ENCODE measurements around the gene C19orf25. TPM values are rescaled to one million over a fixed set of nuclear protein-coding genes. Genes with fewer than 3 reads are reported as not detected.

Gene C19orf25
- total RNA-seq, 1 donor from 2014 or later: 29.7 TPM

- H3K4me3 Mint-ChIP-seq (ENCODE audit: unreplicated experiment): no peak overlapping the region
- no peaks in the 10 kb centered on the region for H3K9me3 Mint-ChIP-seq (ENCODE audit: unreplicated experiment)
- peaks cover 3% of the 10 kb centered on the region for H3K27me3 Mint-ChIP-seq (ENCODE audit: unreplicated experiment)
- TF ChIP-seq CTCF (IDR thresholded peaks at IDR 0.05; ENCODE audit: unreplicated experiment): no peak
- no peaks in the 10 kb centered on the region for H3K4me1 Mint-ChIP-seq (ENCODE audit: unreplicated experiment)
- DNase-seq (ENCODE audit: low spot score): no peak
- H3K27ac Mint-ChIP-seq (ENCODE audit: unreplicated experiment): no peak overlapping the region
- no peaks in the 10 kb centered on the region for H3K36me3 Mint-ChIP-seq (ENCODE audit: low read depth, unreplicated experiment)
Measured at GRCh38 chr19:1516395-1516753, 37.4 kb upstream of the C19orf25 start.

- H3K36me3 Mint-ChIP-seq (ENCODE audit: low read depth, unreplicated experiment): no peaks in the 10 kb centered on the region
- no peak for TF ChIP-seq CTCF (IDR thresholded peaks at IDR 0.05; ENCODE audit: unreplicated experiment)
- no peak overlapping the region for H3K27ac Mint-ChIP-seq (ENCODE audit: unreplicated experiment)
- no peaks in the 10 kb centered on the region for H3K9me3 Mint-ChIP-seq (ENCODE audit: unreplicated experiment)
- no peaks in the 10 kb centered on the region for H3K4me1 Mint-ChIP-seq (ENCODE audit: unreplicated experiment)
- H3K4me3 Mint-ChIP-seq (ENCODE audit: unreplicated experiment): no peak overlapping the region
- DNase-seq (ENCODE audit: low spot score): no peak
- peaks cover 6% of the 10 kb centered on the region for H3K27me3 Mint-ChIP-seq (ENCODE audit: unreplicated experiment)
Measured at GRCh38 chr19:1514986-1515721, 36.1 kb upstream of the C19orf25 start.

GRCh38 chr19:1514295-1514661 lies 35.3 kb upstream of the C19orf25 start:
- Mint-ChIP-seq H3K27me3 (ENCODE audit: unreplicated experiment) (peaks cover 6% of the 10 kb centered on the region), H3K9me3 (ENCODE audit: unreplicated experiment) (no peaks in the 10 kb centered on the region), H3K4me1 (ENCODE audit: unreplicated experiment) (peaks cover 5% of the 10 kb centered on the region), H3K4me3 (ENCODE audit: unreplicated experiment) (no peak overlapping the region), H3K27ac (ENCODE audit: unreplicated experiment) (no peak overlapping the region), H3K36me3 (ENCODE audit: low read depth, unreplicated experiment) (no peaks in the 10 kb centered on the region)
- DNase-seq (ENCODE audit: low spot score): no peak
- TF ChIP-seq CTCF (IDR thresholded peaks at IDR 0.05; ENCODE audit: unreplicated experiment): no peak

- no peak overlapping the region for H3K4me3 Mint-ChIP-seq (ENCODE audit: unreplicated experiment)
- DNase-seq (ENCODE audit: low spot score): peak; percentile 52
- H3K27ac Mint-ChIP-seq (ENCODE audit: unreplicated experiment): no peak overlapping the region
- H3K4me1 Mint-ChIP-seq (ENCODE audit: unreplicated experiment): peaks cover 5% of the 10 kb centered on the region
- peaks cover 6% of the 10 kb centered on the region for H3K27me3 Mint-ChIP-seq (ENCODE audit: unreplicated experiment)
- no peaks in the 10 kb centered on the region for H3K36me3 Mint-ChIP-seq (ENCODE audit: low read depth, unreplicated experiment)
- peak; percentile 64 for TF ChIP-seq CTCF (IDR thresholded peaks at IDR 0.05; ENCODE audit: unreplicated experiment)
- H3K9me3 Mint-ChIP-seq (ENCODE audit: unreplicated experiment): no peaks in the 10 kb centered on the region
Measured at GRCh38 chr19:1513499-1514294, 34.7 kb upstream of the C19orf25 start.

Data from endothelial cell (in vitro differentiated cells).